GM19351 (cell line): ENCODE measurements around the gene GSTT2B.
"Not testable (repeated sequence)": the region's sequence is repeated elsewhere in the genome, so short reads cannot be mapped to it uniquely, and the experiment has no call there.

Experiments
- ATAC-seq: cut with Tn5 transposase; IDR thresholded peaks from one replicate; pipeline ENCODE4 v1.9.1; 2021; ENCODE audit warnings: mild to moderate bottlenecking, moderate library complexity; ENCODE audit not compliant: unreplicated experiment

Gene GSTT2B

GRCh38 chr22:23986089-23986488 is 25.1 kb upstream of the GSTT2B start:
- ATAC-seq: not testable (repeated sequence)

- no peak for ATAC-seq
Observed at GRCh38 chr22:23984430-23984829, 23.4 kb upstream of the GSTT2B start.

- ATAC-seq: not testable (repeated sequence)
Observed at GRCh38 chr22:23980567-23980966, 19.6 kb upstream of the GSTT2B start.

GRCh38 chr22:23979557-23980240 is 18.7 kb upstream of the GSTT2B start, which contains the start of gene GSTT2:
Gene GSTT2 (plus strand): TSS chr22:23980134.
- not testable (repeated sequence) for ATAC-seq

- ATAC-seq: not testable (repeated sequence)
Observed at GRCh38 chr22:23977304-23977703, 16.3 kb upstream of the GSTT2B start.

- not testable (repeated sequence) for ATAC-seq
Observed at GRCh38 chr22:23974836-23975352, 13.9 kb upstream of the GSTT2B start.

GRCh38 chr22:23974345-23974744 is 13.3 kb upstream of the GSTT2B start, which contains the start of gene DDT:
Gene DDT (minus strand): TSS chr22:23974441. CDS start chr22:23974414, 27 bp downstream.
- peak; percentile 90 for ATAC-seq

GRCh38 chr22:23971927-23972326 is 10.9 kb upstream of the GSTT2B start:
- ATAC-seq: not testable (repeated sequence)

GRCh38 chr22:23970816-23971486 is 10.0 kb upstream of the GSTT2B start:
- ATAC-seq: no peak

- ATAC-seq: no peak
Observed at GRCh38 chr22:23970201-23970641, 9.2 kb upstream of the GSTT2B start.

- no peak for ATAC-seq
Observed at GRCh38 chr22:23969071-23969470, 8.1 kb upstream of the GSTT2B start.

GRCh38 chr22:23966568-23966967 is 5.6 kb upstream of the GSTT2B start, which contains the start of gene DDTL:
Gene DDTL (plus strand): TSS chr22:23966888. CDS start chr22:23966915, 27 bp downstream.
- ATAC-seq: peak; percentile 90

GRCh38 chr22:23966094-23966493 is 5.1 kb upstream of the GSTT2B start:
- peak; percentile 39 for ATAC-seq

GRCh38 chr22:23956301-23956900 is 4.6 kb downstream of the GSTT2B start:
- ATAC-seq: not testable (repeated sequence)

- not testable (repeated sequence) for ATAC-seq
Observed at GRCh38 chr22:23955886-23956285, 5.1 kb downstream of the GSTT2B start.

- not testable (repeated sequence) for ATAC-seq
Observed at GRCh38 chr22:23954991-23955305, 6.0 kb downstream of the GSTT2B start.

- not testable (repeated sequence) for ATAC-seq
Observed at GRCh38 chr22:23954193-23954990, 6.6 kb downstream of the GSTT2B start.

- not testable (repeated sequence) for ATAC-seq
Observed at GRCh38 chr22:23953485-23953884, 7.5 kb downstream of the GSTT2B start.

GRCh38 chr22:23952794-23953405 is 8.1 kb downstream of the GSTT2B start:
- not testable (repeated sequence) for ATAC-seq

- not testable (repeated sequence) for ATAC-seq
Observed at GRCh38 chr22:23951383-23951782, 9.6 kb downstream of the GSTT2B start.
